Activated effector memory CD4-positive, alpha-beta T cell treated with anti-CD3 and anti-CD28 coated beads, Interleukin-2, amount 50 U/mL, for 16 hours (primary cell): Measurements from ENCODE around the gene SPON2.

Experiments used
- DNase-seq: peaks from one replicate; pipeline ENCODE4 v3.0.0-alpha.2; 2020

SPON2 gene

DNA sequence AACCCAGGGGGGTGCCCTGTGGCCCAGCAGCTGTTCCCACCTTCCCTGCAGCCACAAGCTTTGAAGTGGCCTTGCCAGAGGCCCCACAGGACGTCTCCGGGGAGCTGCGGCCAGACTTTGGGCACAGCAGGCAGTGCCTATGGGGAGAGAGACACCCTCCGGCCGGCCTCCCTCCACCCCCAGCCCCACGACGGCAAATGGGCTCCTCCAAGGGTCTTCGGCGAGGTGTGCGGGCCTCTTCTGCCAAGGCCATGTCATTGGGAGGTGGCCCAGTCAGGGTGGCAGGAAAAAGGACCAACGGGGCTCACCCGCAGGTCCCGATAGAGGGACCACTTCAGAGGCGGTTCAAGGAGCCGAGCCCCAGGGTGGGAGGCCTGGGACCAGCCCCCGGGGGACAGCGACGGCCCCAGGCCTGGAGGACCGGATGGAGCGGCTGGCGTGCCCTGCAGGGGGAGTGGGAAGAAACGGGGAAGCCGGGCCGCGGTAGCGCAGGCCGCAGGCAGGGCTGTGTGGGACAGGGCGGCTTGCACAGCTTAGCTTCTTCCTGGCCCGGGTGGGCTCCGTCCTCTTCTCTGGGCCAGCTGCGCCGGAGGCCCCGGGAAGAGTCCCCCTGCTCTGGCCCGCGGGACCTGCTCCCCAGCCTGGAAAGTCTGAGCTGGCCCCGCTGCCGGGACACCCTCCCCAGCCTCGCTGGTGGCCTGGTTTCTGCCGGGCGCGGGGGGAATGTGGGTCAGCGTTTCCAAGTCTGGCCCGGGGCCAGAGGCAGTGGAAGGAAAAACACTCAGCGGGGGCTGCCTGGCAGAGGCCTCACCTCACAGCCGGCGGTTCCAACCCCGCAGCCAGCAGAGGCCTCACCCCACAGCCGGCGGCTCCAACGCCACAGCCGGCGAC lies 21.9 kb upstream of the SPON2 start:
- peak; percentile 54 for DNase-seq

DNA sequence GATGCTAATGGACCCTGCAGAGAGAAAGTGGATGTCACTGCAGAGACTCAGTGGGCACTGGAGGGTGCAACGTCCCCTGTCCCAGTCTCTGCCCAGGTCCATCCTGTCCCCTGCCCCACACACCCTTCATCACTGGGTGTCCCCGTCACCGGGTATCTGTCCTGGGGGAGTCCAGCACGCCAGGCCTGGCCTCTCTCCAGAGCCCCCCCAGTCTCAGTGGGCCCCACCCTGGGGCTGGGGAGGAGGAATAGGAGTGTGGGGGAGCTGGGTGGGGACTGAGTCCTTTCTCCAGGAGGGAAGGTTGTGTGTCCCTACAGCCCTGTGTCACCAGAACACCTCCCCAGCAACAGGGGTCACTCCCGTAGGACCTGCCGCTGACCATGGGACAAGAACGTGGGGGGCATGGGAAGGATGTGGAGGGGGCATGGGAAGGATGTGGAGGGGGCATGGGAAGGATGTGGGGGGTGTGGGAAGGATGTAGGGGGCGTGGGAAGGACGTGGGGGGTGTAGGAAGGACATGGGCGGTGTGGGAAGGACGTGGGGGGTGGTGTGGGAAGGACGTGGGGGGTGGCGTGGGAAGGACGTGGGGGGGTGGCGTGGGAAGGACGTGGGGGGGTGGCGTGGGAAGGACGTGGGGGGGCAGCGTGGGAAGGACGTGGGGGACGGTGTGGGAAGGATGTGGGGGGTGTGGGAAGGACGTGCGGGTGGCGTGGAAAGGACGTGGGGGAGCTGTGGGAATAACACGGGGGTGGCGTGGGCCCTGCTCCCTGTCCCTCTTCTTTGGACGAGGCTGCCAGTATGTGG lies 21.0 kb upstream of the SPON2 start:
- DNase-seq, result no peak

DNA sequence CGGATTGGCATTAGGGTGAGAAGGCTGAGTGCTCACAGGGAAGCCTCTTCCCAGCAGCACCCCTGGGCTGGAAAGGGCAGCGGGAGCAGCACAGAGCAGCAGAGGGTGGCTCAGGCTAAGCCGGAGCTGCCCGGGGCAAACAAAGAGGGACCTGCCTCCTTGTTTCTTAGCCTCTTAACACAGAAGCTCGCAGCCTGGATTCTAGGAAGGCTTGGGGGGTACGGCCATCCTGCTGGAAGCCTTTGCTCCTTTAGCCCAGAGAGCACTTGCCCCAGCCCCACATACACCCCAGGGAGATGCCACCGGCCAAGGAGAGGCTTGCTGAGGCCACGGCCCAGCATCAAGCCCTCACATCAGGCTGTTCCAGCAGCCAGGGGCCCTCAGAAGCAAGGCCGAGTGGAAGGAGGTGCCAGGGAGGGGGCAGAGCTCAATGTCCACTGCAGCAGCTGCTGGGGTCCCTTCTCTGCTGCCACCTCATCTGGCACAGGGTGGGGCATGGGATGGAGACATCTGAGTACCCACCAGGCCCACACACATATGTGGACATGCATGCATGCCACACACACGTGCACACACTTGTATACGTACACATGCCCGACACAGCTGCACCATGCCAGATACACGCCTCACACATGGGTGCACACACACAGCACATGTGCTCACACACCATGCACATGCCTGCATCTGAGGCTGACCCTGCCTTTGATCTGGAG lies 20.3 kb upstream of the SPON2 start:
- peak; percentile 57 for DNase-seq

DNA sequence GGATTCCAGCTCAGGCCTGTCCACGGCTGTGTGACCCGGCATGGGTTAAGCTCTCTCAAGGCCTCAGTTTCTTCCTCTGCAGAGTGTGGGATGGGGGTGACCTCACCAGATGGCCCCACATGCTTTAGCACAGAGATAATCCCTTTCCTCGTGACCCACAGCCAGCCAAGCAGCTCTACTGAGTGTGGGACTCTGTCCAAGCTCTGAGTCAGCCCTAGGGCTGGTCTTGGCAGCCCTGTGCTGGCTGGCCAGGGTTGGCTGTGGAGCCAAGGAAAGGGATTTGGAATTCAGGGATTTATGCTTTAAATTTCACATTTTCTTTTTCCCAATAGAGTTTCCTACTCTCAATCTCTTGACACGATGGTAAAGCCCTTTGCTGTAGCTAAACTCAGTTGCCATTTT lies 19.7 kb upstream of the SPON2 start:
- no peak for DNase-seq

DNA sequence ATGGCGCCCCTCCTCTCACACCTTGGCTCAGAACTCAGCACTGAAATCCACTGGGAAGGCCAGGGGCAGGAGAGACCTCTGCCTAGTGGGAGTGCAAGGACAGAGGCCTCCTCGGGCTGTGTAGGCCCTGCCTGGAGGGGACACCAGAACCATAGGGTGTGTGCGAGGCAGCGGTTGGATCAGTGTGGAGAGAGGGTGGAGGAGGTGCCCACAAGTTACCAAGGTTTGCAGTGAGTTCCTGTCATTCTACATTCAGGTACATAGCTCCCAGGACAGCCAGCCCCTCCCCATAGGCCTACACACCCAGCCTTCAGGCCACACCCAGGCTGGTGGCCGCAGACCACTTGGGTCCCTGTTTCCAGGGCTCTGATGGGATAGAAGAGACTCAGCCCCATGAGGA lies 19.2 kb upstream of the SPON2 start:
- no peak for DNase-seq

DNA sequence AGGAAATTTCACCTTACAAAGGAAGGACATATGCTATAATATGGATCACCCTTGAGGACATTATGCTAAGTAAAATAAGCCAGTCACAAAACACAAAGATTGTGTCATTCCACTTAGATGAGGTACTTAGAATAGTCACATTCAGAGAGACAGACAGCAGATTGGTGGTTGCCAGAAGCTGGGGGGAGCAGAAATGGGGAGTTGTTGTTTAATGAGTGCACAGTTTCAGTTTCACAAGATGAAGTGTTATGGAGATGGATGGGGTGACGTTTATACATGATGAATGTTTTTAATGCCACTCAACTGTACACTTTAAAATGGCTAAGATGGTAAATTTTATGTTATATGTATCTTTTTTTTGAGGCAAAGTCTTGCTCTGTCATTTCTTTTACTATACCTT lies 14.8 kb upstream of the SPON2 start:
- DNase-seq, result peak; percentile 70

DNA sequence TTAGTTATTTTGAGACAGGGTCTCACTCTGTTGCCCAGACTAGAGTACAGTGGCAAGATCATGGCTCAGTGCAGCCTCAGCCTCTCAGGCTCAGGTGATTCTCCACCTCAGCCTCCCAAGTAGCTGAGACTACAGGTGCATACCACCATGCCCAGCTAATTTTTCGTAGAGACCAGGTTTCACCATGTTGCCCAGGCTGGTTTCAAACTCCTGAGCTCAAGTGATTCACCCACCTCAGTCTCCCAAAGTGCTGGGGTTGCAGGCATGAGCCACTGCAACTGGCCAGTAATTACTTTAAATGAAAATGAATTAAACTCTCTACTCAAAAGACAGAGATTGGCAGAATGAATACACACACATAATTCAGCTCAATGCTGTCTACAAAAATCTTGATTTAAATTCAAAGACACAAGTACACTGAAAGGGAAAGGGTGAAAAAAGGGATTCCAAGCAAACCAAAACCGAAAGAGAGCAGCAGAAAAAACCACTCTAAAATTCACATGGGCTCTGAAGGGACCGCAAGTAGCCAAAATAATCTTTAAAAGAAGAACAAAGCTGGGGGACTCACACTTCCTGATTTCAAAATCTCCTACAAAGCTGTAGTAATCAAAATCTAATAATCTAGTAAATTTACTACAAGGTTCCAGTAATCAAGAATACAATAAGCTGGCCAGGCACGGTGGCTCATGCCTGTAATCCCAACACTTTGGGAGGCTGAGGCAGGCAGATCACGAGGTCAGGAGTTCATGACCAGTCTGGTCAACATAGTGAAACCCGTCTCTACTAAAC lies 11.8 kb upstream of the SPON2 start:
- DNase-seq, result no peak

DNA sequence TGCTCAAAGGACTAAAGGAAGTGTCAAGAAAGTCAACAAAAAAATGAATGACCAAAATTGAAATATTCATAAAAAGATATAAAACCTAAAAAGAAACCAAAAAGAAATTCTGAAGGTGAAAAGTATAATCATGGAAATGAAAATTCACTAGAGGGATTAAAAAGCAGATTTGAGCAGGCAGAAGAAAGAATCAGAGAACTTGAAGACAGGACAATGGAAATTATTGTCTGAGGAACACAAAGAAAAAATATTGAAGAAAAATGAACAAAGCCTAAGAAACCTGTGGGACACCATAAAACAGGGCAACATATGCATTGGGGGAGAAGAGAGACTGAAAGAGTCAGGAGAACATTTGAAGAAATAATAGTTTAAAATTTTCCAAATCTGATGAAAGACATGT lies 9.9 kb upstream of the SPON2 start:
- no peak for DNase-seq

DNA sequence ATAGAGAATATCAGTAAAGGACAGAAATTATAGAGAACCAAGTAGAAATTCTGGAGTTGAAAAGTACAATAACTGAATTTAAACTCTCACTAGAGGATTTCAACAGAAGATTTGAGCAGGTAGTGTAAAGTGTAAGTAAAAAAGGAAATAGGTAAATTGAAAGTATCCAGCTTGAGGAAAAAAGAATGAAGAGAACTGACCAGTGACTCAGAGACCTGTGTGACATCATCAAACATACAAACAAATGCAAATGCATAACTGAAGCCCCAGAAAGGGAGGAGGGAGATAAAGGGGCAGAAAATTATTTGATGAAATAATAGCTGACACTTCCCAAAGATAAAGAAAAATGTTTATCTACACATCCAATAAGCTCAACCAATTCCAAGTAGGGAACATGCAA lies 8.3 kb upstream of the SPON2 start:
- no peak for DNase-seq

DNA sequence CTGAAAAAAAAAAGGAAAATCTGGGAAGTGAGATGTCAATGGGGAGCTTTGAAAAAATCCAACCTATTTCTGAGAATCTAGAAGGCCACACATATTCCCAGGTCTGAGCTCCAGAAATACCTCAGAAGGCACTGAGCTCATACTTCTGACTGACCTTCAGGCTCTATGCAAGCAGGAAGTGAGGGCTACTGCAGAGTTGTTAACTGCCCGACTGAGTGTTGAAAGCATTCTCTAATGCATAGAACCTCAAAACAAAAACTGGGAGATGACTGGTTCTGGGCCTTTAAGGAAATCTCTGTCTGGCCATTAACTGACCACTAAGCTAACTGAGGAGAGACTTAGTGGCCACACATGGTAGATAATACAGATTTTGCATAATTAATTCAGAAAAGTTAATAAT lies 7.6 kb upstream of the SPON2 start:
- no peak for DNase-seq

DNA sequence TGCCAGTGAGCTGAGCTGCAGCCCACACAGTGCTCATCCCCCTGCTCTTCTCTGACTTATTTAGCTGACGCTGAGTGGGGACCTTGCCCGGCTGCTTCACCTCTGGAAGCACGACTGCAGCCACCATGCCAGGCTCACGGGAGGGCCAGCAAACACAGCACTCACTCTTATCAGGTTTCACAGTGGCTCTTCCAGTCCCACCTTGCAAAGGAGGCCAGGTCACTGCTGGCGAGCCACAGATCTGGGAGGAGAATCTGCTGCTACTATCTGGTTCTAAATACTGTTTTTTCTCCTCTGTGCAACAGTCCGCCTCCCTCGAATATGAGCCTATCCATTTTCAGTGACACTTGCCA lies 6.7 kb upstream of the SPON2 start:
- no peak for DNase-seq

DNA sequence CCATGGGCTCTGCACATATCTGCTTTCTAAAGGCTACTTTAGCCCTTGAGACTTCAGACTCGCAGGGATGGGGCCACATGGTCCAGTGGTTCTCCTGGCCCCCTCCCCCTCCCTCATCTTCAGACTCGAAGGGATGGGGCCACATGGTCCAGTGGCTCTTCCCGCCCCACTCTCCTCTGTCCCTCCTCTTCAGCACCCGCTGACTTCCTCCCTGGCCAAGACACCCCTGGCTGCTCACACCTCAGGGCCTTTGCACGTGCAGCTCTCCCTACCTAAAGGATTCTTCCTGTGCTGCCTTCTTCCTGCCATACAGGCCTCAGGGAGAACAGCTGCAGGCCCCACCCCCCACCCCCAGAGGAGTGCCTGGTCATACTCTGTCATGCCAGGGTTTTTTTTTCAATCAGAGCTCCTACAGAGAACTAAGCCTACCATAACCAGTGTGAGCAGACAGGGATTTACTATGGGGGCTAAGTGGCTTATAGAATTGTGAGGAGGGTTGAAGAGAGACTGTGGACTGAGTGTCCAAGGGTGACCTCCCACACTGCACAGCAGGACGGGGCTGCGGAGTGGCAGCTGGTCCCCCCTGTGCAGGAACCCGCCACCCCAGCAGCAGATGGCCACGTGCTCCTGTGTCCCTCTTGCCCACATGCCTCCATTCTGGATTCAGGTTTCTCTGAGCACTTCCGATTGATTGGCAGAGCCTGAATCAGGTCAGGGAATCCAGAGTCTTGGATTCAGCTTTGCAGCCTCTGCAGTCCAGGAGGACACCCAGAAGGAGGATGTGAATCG lies 6.1 kb upstream of the SPON2 start:
- peak; percentile 52 for DNase-seq

DNA sequence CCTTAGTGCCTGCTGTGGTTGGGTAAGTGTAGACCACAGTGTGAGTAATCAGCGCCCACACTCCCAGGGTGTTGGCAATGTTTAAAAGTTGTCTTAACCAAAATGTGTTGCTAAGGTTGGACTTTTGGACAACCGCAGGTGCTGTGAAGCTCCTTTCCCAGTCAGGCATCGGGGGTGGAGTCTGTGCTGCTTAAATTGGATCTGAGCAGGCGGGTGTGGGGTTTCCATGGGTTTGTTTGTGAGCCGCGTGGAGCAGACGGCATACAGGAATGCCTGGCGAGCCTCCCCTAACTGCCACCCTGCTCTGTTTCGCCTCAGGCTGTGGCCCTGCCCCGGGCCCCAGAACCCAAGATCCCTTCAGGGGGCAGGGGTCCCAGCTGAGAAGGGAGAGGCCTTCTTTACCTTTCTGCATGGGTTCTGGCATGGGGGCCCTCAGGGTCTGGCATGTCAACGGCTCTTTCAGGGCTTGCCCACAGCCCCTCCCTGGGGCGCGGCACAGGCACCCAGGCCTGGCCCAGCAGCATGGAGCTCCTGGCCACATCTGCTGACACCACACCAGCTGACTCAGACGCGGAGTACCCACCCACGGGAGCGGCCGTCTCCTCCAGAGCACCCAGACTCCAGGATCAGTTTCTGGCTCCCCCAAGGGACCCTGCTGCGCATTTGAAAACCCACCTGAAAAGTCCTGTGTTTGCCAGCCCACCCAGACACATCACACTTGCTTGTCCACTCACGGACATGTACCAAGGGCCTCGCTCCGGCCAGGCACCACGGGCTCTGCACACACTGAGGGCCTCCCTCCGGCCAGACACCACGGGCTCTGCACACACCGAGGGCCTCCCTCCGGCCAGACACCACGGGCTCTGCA lies 5.1 kb upstream of the SPON2 start:
- DNase-seq, result no peak

DNA sequence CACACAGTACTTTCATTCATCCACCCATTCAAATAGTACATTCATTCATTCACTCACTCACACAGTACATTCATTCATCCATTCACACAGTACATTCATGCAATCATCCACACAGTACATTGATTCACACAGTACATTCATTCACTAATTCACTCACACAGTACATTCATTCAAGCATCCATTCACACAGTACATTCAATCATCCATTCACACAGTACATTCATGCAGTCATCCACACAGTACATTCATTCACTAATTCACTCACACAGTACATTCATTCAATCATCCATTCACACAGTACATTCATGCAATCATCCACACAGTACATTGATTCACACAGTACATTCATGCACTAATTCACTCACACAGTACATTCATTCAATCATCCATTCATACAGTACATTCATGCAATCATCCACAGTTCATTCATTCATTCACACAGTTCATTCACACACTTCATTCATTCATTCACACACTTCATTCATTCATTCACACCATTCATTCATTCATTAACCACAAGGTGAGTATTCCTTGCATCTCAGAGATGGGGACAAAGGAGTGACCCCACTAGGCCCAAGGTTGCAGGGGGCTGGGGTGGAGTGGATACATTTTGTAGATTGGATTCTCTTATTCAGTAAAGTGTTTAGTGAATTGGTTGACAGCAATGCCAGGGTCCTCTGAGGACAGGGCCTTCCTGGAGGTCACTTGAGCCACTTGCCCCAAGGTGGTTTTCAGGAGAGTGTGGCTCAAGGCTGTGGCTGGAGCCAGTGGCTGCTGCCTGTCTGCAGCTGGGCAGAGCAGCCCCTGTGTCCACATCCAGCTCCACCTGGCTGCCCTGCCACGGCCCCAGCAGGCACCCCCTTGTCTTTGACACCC lies 4.3 kb upstream of the SPON2 start:
- DNase-seq, result no peak

DNA sequence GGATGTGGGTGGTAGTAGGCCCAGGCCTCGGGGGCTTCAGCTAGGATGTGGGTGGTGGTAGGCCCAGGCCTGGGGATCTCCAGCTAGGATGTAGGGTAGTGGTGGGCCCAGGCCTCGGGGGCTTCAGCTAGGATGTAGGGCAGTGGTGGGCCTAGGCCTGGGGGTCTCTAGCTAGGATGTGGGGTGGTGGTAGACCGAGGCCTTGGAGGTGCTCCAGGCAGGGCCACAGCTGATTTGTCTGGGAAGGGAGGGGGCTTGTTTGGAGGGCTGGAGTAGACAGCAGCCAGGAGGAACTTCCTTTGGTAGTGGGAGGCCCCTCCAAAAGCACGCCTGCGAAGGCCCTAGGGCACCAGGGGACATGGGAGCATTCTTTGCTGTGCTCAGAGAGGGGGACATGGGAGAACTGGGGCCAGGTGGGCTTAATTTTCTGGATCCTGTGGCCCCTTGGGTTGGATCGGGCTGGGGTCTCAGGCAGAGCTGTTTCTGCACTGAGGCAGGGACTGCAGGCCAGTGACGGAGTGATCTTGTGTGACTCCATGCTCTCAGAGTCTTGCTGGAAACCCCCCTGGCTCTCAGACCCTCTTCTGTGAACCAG lies 3.3 kb upstream of the SPON2 start:
- DNase-seq, result peak; percentile 45

DNA sequence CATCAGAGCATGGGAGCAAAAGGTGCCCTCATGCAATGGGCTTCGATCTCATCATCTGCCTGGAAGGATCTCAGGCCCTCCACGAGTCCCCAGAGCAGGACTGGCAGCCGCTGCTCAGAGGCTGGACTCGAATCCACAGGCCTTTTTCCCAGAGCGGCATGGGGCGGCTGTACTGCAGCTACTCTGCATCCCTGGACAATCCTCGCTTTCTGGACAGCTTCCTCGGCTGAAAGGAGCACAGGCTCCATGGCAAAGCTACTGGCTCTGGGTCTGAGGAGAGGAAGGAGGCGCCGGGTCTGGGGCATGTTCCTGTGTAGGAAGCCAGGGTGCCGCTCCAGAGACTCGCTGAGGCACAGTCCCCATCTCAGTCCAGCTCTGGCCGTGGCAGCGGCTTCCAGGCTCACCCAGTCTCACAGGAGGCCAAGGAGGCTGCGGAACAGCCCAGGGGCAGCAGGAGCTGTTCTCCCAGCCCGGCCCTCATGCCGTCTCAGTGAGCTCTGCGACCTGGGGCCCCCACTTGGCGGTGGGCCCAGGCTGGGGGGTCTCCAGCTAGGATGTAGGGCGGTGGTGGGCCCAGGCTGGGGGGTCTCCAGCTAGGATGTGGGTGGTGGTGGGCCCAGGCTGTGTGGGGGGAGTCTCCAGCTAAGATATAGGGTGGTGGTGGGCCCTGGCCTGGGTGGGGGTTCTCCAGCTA lies 2.7 kb upstream of the SPON2 start:
- peak; percentile 49 for DNase-seq

DNA sequence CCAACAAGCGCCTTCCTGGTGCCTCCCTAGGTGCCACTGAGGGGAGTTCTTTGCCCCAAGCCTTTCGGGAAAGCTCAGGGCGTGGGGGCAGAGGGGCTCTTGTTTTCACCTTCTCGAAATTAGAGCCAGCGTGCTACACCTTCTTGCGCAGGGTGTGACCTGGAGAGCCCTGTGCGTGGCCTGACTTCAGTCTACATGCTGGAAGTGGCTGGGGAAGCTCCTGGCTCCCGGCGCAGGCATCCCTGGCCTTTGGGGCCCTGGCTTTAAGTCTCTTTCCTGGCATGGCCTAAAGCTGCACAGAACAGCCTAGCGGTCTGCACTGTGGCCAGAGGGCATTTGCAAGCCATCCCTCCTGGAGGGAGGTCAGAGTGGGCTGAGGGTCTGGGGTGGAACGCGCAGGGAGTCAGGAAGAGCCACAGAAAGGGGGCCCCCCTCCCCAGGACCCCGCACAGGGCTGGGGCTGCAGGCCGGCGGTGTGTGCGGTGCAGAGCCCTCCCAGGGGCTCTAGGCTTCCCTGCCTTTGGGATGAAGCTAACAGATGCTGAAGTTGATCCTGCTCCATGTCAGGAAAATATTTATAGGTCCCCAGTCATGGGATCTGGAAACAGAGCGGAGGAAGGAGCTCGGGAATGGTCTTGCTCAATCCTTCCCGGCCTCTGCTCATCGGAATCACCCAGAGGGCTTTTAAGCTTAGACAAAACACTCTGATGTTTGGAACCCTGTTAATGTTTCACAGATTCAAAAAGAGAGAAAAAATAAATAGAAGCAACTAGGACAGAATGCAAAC lies 781 bp upstream of the SPON2 start:
- DNase-seq, result no peak
